GM10248 (cell line): Measurements from ENCODE around the gene RAD51B.

Source experiments
- CTCF ChIA-PET: fragments of 300-600 bp; sonication (Branson Sonifier 250); formaldehyde crosslinking; extraction: SDS; loops from one replicate; lab custom pipeline; 2021; ENCODE audit warnings: antibody characterized with exemption; lab: Yijun Ruan, JAX
- POLR2A ChIA-PET: fragments of 350-650 bp; sonication (Branson Sonifier 250); formaldehyde crosslinking; extraction: SDS; loops from one replicate; lab custom pipeline; 2020; ENCODE audit warnings: antibody characterized with exemption; lab: Yijun Ruan, JAX
- DNase-seq: peaks from one replicate; pipeline ENCODE4 v3.0.0; 2012; ENCODE audit errors: extremely low spot score
- CTCF ChIP-seq: IDR thresholded peaks from 2 replicates; pipeline ENCODE4 v1.5.1; 2012; ENCODE audit warnings: mild to moderate bottlenecking, low read depth; ENCODE audit errors: extremely low read depth, missing control alignments, control extremely low read depth

Gene RAD51B

GRCh38 chr14:68365228-68365627, 545.6 kb downstream of the RAD51B start:
- POLR2A ChIA-PET = no interaction called here
- TF ChIP-seq CTCF = no peak
- CTCF ChIA-PET = interaction anchor here (4.4 kb wide), 1 partner anchor 11 kb away, joined by 21 read pairs; no protein-coding TSS in a partner anchor
- DNase-seq = no peak

- ChIA-PET CTCF (interaction anchor here (0.7 to 4.4 kb wide), 7 partner anchors 9 to 107 kb away, joined by 3 to 21 read pairs (median 4); no protein-coding TSS in a partner anchor), POLR2A (no interaction called here)
- no peak for DNase-seq
- no peak for TF ChIP-seq CTCF
Measured at GRCh38 chr14:68366656-68367055, 547.1 kb downstream of the RAD51B start.

GRCh38 chr14:68367536-68367935, 548.0 kb downstream of the RAD51B start:
- POLR2A ChIA-PET = no interaction called here
- CTCF ChIA-PET = interaction anchor here (0.9 to 4.4 kb wide), 12 partner anchors 8 to 477 kb away, joined by 3 to 21 read pairs (median 3); no protein-coding TSS in a partner anchor
- no peak for TF ChIP-seq CTCF
- no peak for DNase-seq

GRCh38 chr14:68368850-68369249, 549.3 kb downstream of the RAD51B start:
- ChIA-PET POLR2A (interaction anchor here (0.5 to 0.6 kb wide), 2 partner anchors 15 to 132 kb away, joined by 3 to 7 read pairs; no protein-coding TSS in a partner anchor), CTCF (interaction anchor here (0.9 to 4.4 kb wide), 7 partner anchors 7 to 475 kb away, joined by 3 to 21 read pairs (median 3); no protein-coding TSS in a partner anchor)
- no peak for TF ChIP-seq CTCF
- no peak for DNase-seq

DNA sequence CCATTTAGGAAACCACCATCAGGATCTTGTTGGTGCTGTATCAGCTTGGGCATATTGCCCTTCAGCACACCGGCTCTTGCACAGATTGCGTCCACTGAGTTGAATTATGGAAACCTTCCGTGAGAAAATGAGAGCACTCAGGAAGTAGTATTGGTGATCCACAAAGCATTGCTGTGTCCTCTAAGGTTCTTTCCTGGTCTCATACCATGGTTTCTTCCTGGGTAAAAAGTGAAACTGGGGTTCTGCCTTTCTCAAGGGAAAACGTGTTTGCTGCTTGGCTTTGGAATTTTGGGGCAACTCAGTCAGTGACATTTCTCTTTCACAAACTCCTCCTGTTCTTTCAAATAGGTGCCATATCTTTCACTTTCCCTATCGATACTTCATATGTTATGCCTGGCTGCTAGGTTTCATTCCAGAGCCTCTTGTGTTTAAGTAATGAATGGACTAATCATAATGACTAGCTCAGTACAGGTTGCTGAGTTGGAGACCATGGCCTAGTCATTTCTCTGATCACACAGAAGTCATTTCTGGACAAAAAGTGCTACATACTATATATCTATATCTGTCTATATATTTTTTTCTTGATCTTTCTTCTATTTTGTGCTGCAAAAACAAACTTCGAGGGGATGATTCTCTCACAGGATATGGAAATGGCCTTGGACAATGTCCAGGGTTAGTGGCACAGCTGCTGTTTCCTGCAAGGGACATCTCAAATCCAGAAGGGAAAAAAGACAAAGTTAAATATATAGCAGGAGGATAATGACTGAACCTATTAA, 549.9 kb downstream of the RAD51B start:
- peak; percentile 31 for DNase-seq
- no peak for TF ChIP-seq CTCF
- ChIA-PET CTCF (interaction anchor here (0.9 to 3.2 kb wide), 5 partner anchors 11 to 475 kb away, joined by 3 to 10 read pairs (median 3); no protein-coding TSS in a partner anchor), POLR2A (interaction anchor here (0.5 to 1.5 kb wide), 3 partner anchors 15 to 424 kb away, joined by 3 to 7 read pairs (median 5); no protein-coding TSS in a partner anchor)

- POLR2A ChIA-PET = interaction anchor here (1.5 kb wide), 1 partner anchor 423 kb away, joined by 5 read pairs; no protein-coding TSS in a partner anchor
- no peak for DNase-seq
- TF ChIP-seq CTCF = no peak
- CTCF ChIA-PET = interaction anchor here (1.0 kb wide), 1 partner anchor 10 kb away, joined by 3 read pairs; no protein-coding TSS in a partner anchor
Measured at GRCh38 chr14:68370057-68370360, 550.4 kb downstream of the RAD51B start.
